Measurements from ENCODE around the gene RSAD1.
A peak's percentile ranks its signal among the peaks of the same experiment; 100 is the strongest.

RSAD1 gene

DNA sequence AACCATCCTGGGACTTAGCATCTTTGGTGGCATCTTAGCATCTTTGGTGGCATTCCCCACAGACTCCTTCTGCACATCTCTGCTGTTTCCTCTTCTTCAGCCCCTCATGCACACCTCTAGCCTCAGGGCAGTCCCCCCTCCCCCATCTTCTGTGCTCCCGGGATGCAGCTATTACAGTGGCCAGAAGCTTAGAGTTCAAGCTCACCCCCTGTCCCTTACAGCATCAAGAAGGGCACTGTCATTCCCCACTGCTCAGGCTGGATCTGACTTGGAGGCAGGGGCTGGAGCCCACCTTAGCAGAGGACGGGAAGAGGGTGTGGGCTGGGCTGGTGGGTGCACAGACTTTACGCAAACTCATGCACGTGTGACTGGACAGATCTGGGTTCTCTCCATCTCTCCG, 54.5 kb downstream of the RSAD1 start:
- H3K27ac ChIP-seq = peak overlapping the region; percentile 98
- no peak for TF ChIP-seq ZFX (IDR thresholded peaks at IDR 0.05; ENCODE audit: borderline replicate concordance)
- TF ChIP-seq, protein P1, sequence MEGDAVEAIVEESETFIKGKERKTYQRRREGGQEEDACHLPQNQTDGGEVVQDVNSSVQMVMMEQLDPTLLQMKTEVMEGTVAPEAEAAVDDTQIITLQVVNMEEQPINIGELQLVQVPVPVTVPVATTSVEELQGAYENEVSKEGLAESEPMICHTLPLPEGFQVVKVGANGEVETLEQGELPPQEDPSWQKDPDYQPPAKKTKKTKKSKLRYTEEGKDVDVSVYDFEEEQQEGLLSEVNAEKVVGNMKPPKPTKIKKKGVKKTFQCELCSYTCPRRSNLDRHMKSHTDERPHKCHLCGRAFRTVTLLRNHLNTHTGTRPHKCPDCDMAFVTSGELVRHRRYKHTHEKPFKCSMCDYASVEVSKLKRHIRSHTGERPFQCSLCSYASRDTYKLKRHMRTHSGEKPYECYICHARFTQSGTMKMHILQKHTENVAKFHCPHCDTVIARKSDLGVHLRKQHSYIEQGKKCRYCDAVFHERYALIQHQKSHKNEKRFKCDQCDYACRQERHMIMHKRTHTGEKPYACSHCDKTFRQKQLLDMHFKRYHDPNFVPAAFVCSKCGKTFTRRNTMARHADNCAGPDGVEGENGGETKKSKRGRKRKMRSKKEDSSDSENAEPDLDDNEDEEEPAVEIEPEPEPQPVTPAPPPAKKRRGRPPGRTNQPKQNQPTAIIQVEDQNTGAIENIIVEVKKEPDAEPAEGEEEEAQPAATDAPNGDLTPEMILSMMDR (IDR thresholded peaks at IDR 0.05) = no peak

- peak overlapping the region; percentile 98 for H3K27ac ChIP-seq
- TF ChIP-seq, protein P1 (IDR thresholded peaks at IDR 0.05) = no peak
- no peak for TF ChIP-seq ZFX (IDR thresholded peaks at IDR 0.05; ENCODE audit: borderline replicate concordance)
These were observed 55.1 kb downstream of the RSAD1 start for GRCh38 chr17:50533720-50534148.

DNA sequence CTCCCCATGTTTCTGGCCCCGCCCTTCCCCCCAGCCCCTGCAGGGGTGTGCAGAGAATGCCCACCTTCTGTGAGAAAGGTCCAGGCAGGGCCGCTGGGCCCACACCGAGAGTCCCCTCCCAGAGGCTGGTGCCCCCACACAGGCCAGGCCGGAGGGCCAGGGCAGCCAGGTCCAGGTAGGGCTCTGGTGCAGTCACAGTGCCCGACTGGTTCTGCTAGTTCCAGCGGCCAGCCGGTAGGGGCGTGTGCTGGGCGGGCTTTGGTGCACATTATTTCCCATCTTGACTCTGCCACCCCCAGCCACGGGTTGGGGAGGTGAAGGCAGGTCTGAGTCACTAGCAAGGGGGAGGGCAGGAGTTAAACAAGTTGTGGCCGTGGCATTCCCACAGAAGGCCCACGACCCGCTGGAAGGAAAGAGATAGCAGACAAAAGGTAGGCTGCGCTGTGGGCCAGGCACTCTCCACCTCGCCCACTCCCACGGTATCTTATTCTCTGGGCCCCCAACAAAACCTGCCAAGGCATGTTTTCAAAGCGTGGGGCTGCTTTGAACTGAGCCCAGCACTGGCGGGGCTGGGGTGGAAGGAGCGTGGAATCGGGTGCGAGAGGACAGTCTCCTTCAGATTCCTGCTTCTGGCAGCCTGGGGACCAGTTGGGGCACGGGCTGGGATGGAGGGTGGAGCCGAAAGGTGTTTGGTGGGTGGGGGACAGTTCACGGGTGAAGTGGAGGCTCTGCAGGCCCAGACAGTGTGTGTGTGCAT, 55.7 kb downstream of the RSAD1 start:
- TF ChIP-seq, protein P1 (IDR thresholded peaks at IDR 0.05) = peak; percentile 72
- no peak for TF ChIP-seq ZFX (IDR thresholded peaks at IDR 0.05; ENCODE audit: borderline replicate concordance)
- peak overlapping the region; percentile 98 for H3K27ac ChIP-seq

DNA sequence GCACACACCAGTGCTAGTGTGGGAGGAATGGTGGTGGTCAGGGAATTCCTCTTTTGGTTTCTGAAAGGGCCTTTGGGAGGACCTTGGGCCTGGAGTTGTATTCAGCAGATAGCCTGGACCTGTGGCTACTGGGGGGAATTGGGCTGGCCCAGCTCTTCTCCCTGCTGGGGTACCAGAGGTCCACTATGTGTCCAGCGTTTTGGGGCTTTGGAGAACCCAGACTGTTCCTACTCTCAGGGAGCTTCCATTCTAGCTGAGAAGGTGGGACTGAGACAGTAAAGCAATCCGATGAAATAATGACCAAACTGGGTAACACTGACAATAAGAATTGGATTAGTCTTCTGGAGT, 56.3 kb downstream of the RSAD1 start:
- TF ChIP-seq, protein P1 (IDR thresholded peaks at IDR 0.05) = no peak
- peak overlapping the region; percentile 98 for H3K27ac ChIP-seq

DNA sequence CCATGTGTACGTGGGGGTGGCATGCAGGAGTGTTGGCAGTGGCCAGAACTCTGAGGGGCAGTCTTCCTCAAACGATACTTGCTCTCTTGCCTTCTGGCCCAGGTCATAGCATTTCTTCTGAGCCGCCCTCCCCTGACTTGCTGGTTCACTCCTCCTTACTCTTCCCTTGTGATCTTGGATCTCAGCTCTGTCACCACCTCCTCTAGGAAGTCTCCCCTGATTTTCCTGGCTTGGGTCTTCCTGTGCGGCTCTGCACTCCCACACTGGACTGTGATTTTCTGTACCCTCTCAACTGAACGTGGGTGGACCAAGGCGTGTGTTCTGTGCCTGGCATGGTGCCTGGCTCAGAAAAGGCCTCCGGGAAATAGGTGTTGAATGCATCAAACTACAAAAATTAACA, 56.7 kb downstream of the RSAD1 start:
- TF ChIP-seq, protein P1 (IDR thresholded peaks at IDR 0.05) = no peak
- no peak for TF ChIP-seq ZFX (IDR thresholded peaks at IDR 0.05; ENCODE audit: borderline replicate concordance)
- peak overlapping the region; percentile 98 for H3K27ac ChIP-seq
